HepG2 (cell line): ENCODE measurements around the gene ADCY5. TPM values are rescaled to one million over a fixed set of nuclear protein-coding genes. Genes with fewer than 3 reads are reported as not detected.

Source experiments
- ATAC-seq: fragments of 200-7000 bp; cut with Tn5 transposase; 3 replicates; pipeline ENCODE4 v1.9.1; 2020; ENCODE audit warnings: mild to moderate bottlenecking, moderate library complexity
- BruUV-seq: library from RNA; stranded (reverse); fragments of 400-500 nt; replicated peaks from 2 replicates; lab custom pipeline; 2021; lab: Mats Ljungman, UMichigan
- CTCF ChIA-PET: fragments of 300-600 bp; formaldehyde crosslinking; extraction: SDS; loops from one replicate; lab custom pipeline; 2021; ENCODE audit warnings: low total read pairs, inconsistent platforms, low intra/inter-chr PET ratio; lab: Yijun Ruan, JAX
- POLR2A ChIA-PET: fragments of 350-600 bp; sonication (Branson Sonifier 250); formaldehyde crosslinking; loops from one replicate; lab custom pipeline; 2020; ENCODE audit warnings: antibody characterized with exemption, inconsistent platforms; lab: Yijun Ruan, JAX
- DNase-seq: peaks from one replicate; pipeline ENCODE4 v3.0.0-alpha.2; 2015; ENCODE audit warnings: low spot score
- FAIRE-seq: peaks from 3 replicates; lab custom pipeline; 2011; peaks lifted over from hg19 to GRCh38; lab: Jason Lieb, UNC
- H2AFZ ChIP-seq: one replicate; pipeline ENCODE4 v1.6.1; 2011; ENCODE audit warnings: low read length, inconsistent platforms
- H3K27ac ChIP-seq: fragments of 300-600 bp; 3 replicates; pipeline ENCODE4 v1.8.0; 2011; ENCODE audit warnings: mixed run types, mild to moderate bottlenecking, mixed read lengths, low read length, inconsistent platforms; ENCODE audit not compliant: insufficient read depth; ENCODE audit errors: extremely low read length
- H3K27me3 ChIP-seq, 2 experiments: fragments of 200-600 bp in 1 of 2; 2 replicates in 1 of 2; 3 replicates in 1 of 2; pipeline versions ENCODE4 v1.6.0 to v1.8.0; 2011; ENCODE audit warnings: low read length in 2 of 2, mild to moderate bottlenecking in 2 of 2, moderate library complexity in 2 of 2, inconsistent platforms in 1 of 2; ENCODE audit not compliant: insufficient read depth in 2 of 2, control insufficient read depth in 1 of 2
- H3K36me3 ChIP-seq, 2 experiments: fragments of 200-600 bp in 1 of 2; replicated peaks in 1 of 2; 2 replicates in 1 of 2; 3 replicates in 1 of 2; pipeline versions ENCODE4 v1.5.1 to v1.8.0; 2011; ENCODE audit warnings: low read length in 2 of 2, inconsistent platforms in 1 of 2; ENCODE audit not compliant: insufficient read depth in 2 of 2, control insufficient read depth in 1 of 2
- H3K4me1 ChIP-seq: 2 replicates; pipeline ENCODE4 v1.5.1; 2012; ENCODE audit warnings: low read length, inconsistent platforms; ENCODE audit not compliant: insufficient read depth
- H3K4me2 ChIP-seq: 2 replicates; pipeline ENCODE4 v1.6.0; 2011; ENCODE audit warnings: low read depth, low read length, inconsistent platforms
- H3K4me3 ChIP-seq, 3 experiments: fragments of 200-600 bp in 1 of 3; sonication (generic), shearing (Covaris generic) in 1 of 3; replicated peaks in 1 of 3; 2 replicates each; pipeline ENCODE4 v1.5.1; 2011 to 2016; ENCODE audit warnings: low read length in 3 of 3, inconsistent platforms in 2 of 3, low read depth in 2 of 3, mild to moderate bottlenecking in 2 of 3, control low read depth in 1 of 3, mixed read lengths in 1 of 3; ENCODE audit not compliant: insufficient read depth in 1 of 3
- H3K79me2 ChIP-seq: one replicate; pipeline ENCODE4 v1.6.1; 2011; ENCODE audit warnings: low read length, inconsistent platforms; ENCODE audit not compliant: insufficient read depth
- H3K9ac ChIP-seq: 2 replicates; pipeline ENCODE4 v1.6.0; 2011; ENCODE audit warnings: mild to moderate bottlenecking, low read depth, low read length, inconsistent platforms; ENCODE audit not compliant: insufficient read depth
- H3K9me3 ChIP-seq: 2 replicates; pipeline ENCODE4 v1.5.1; 2012; ENCODE audit warnings: mild to moderate bottlenecking, low read length
- H4K20me1 ChIP-seq: 2 replicates; pipeline ENCODE4 v1.6.0; 2011; ENCODE audit warnings: inconsistent platforms, mild to moderate bottlenecking, low read length, moderate library complexity; ENCODE audit not compliant: insufficient read depth
- CCDC6 ChIP-seq: sonication (generic); formaldehyde crosslinking; IDR thresholded peaks from 2 replicates; pipeline ENCODE4 v1.8.1; 2022; ENCODE audit warnings: mild to moderate bottlenecking, missing genetic modification reagents, moderate library complexity
- ELK4 ChIP-seq: sonication (generic); formaldehyde crosslinking; IDR thresholded peaks from 2 replicates; pipeline ENCODE4 v1.9.0; 2021; ENCODE audit warnings: missing genetic modification reagents, borderline replicate concordance
- NCOA5 ChIP-seq: sonication (generic); formaldehyde crosslinking; IDR thresholded peaks from 2 replicates; pipeline ENCODE4 v1.4.0; 2020; ENCODE audit warnings: missing genetic modification reagents
- SP1 ChIP-seq, 2 experiments: fragments of 450-650 bp in 1 of 2; sonication (generic) in 1 of 2; formaldehyde crosslinking in 1 of 2; IDR thresholded peaks; 2 replicates each; pipeline versions ENCODE4 v1.4.0 to v1.6.1; 2016 to 2020; ENCODE audit warnings: missing genetic modification reagents in 1 of 2
- ZNF766 ChIP-seq: sonication (generic); formaldehyde crosslinking; IDR thresholded peaks from 2 replicates; pipeline ENCODE4 v1.5.0; 2020; ENCODE audit warnings: missing genetic modification reagents, borderline replicate concordance
- WGBS: methylation state at CpG from one replicate; pipeline ENCODE4 v1.1.6; 2017; ENCODE audit warnings: low lambda C conversion rate; 5-methylcytosine and 5-hydroxymethylcytosine counted together
- in situ Hi-C: cut with HindIII; loops from 2 replicates; pipeline ENCODE4 v1.10.0; 2017; ENCODE audit warnings: low pct_unique_long_range_greater_than_20kb; ENCODE audit not compliant: extremely low pct_ligation_motif_present
- intact Hi-C: fragments of 100-400 bp; cut with micrococcal nuclease; formaldehyde crosslinking; loops from one replicate; pipeline ENCODE4 v1.10.0; 2022; ENCODE audit not compliant: unreplicated experiment
- polyA plus RNA-seq, 8 experiments: library from polyadenylated mRNA; depleted of rRNA in 3 of 8; stranded (reverse) in 7 of 8; unstranded in 1 of 8; fragments of >200 nt; fragmentation: Illumina TruSeq in 4 of 8; extraction: Trizol in 4 of 8; gene quantifications; 2 replicates each; pipeline versions ENCODE4 v1.2.1 to v1.2.3, GENCODE V29; 2011 to 2016; ENCODE audit warnings: low read depth in 4 of 8, missing spikeins in 1 of 8, mixed read lengths in 1 of 8; ENCODE audit not compliant: insufficient read depth in 1 of 8
- total RNA-seq, 5 experiments: library from RNA; depleted of rRNA; stranded (reverse); fragments of >200 nt; fragmentation: Illumina TruSeq; extraction: Trizol; gene quantifications; 2 replicates each; pipeline ENCODE4 v1.2.3, GENCODE V29; 2016; ENCODE audit warnings: low read depth in 1 of 5
- TF ChIP-seq, protein P1 (sequence below): sonication (generic); formaldehyde crosslinking; IDR thresholded peaks from 2 replicates; pipeline ENCODE4 v1.4.0; 2020; ENCODE audit warnings: low read depth, missing genetic modification reagents

The ADCY5 gene
- total and polyA plus RNA-seq, 2 of the 13 experiments (the other 11 are each of a cell fraction or from before 2014, with no cell fraction given) = not detected

- Histone ChIP-seq H3K4me2 (no peak overlapping the region), H3K27me3 (peaks cover 0 to 27% of the 10 kb centered on the region in 2 experiments; a peak in 3 of 5 replicates), H3K9me3 (no peaks in the 10 kb centered on the region), H3K79me2 (no peaks in the 10 kb centered on the region), H3K36me3 (no peaks in the 10 kb centered on the region), H3K4me1 (peaks cover 20% of the 10 kb centered on the region), H2AFZ (no peak overlapping the region), H3K9ac (no peak overlapping the region), H3K4me3 (no peak overlapping the region), H3K27ac (no peak overlapping the region), H4K20me1 (no peaks in the 10 kb centered on the region)
- intact Hi-C loops (no loop called here), in situ Hi-C loops (no loop called here)
- ATAC-seq (no peak), FAIRE-seq (no peak), DNase-seq (no peak)
- no TSS peak for BruUV-seq
- POLR2A ChIA-PET = no interaction called here
- WGBS = 97% methylated on average over 27 of the region's 27 CpGs
- TF ChIP-seq CCDC6 (no peak), ELK4 (CRISPR knock-in tag) (no peak), NCOA5 (CRISPR knock-in tag) (no peak), ZNF766 (CRISPR knock-in tag) (no peak), SP1 (IDR thresholded peaks at IDR 0.05) (no peak), SP1 (CRISPR knock-in tag; IDR thresholded peaks at IDR 0.05) (no peak)
- TF ChIP-seq, protein P1, sequence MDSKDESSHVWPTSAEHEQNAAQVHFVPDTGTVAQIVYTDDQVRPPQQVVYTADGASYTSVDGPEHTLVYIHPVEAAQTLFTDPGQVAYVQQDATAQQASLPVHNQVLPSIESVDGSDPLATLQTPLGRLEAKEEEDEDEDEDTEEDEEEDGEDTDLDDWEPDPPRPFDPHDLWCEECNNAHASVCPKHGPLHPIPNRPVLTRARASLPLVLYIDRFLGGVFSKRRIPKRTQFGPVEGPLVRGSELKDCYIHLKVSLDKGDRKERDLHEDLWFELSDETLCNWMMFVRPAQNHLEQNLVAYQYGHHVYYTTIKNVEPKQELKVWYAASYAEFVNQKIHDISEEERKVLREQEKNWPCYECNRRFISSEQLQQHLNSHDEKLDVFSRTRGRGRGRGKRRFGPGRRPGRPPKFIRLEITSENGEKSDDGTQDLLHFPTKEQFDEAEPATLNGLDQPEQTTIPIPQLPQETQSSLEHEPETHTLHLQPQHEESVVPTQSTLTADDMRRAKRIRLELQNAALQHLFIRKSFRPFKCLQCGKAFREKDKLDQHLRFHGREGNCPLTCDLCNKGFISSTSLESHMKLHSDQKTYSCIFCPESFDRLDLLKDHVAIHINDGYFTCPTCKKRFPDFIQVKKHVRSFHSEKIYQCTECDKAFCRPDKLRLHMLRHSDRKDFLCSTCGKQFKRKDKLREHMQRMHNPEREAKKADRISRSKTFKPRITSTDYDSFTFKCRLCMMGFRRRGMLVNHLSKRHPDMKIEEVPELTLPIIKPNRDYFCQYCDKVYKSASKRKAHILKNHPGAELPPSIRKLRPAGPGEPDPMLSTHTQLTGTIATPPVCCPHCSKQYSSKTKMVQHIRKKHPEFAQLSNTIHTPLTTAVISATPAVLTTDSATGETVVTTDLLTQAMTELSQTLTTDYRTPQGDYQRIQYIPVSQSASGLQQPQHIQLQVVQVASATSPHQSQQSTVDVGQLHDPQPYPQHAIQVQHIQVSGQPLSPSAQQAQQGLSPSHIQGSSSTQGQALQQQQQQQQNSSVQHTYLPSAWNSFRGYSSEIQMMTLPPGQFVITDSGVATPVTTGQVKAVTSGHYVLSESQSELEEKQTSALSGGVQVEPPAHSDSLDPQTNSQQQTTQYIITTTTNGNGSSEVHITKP (CRISPR knock-in tag) = no peak
- TF ChIP-seq, all 625 proteins: peak for 0
- CTCF ChIA-PET = no interaction called here
Measured at GRCh38 chr3:123447416-123447748, 1.5 kb downstream of the ADCY5 start.
